T-helper 1 cell treated with Interleukin-12 subunit alpha and Interleukin-12 subunit beta and Interleukin-4 antibody, amounts not matched to agents 30 μg/mL and 1 μg/mL, for 36 hours (primary cell): ENCODE data around the gene DRC3.
"Not testable (repeated sequence)": the region's sequence is repeated elsewhere in the genome, so short reads cannot be mapped to it uniquely, and the experiment has no call there.

ENCODE experiments used
- H3K27ac Mint-ChIP-seq: one replicate; pipeline ENCODE4 v1.8.0; 2021; ENCODE audit warnings: mild to moderate bottlenecking, mixed read lengths
- H3K27me3 Mint-ChIP-seq: one replicate; pipeline ENCODE4 v1.8.0; 2021; ENCODE audit warnings: low read depth, mixed read lengths
- H3K36me3 Mint-ChIP-seq: one replicate; pipeline ENCODE4 v1.8.0; 2021; ENCODE audit warnings: low read depth, mixed read lengths
- H3K4me1 Mint-ChIP-seq: one replicate; pipeline ENCODE4 v1.8.0; 2021; ENCODE audit warnings: low read depth, mixed read lengths
- H3K4me3 Mint-ChIP-seq: one replicate; pipeline ENCODE4 v1.8.0; 2021; ENCODE audit warnings: mild to moderate bottlenecking, moderate library complexity, mixed read lengths
- H3K9me3 Mint-ChIP-seq: one replicate; pipeline ENCODE4 v1.8.0; 2021; ENCODE audit warnings: mixed read lengths

The DRC3 gene

GRCh38 chr17:17987187-17987896 is 14.7 kb downstream of the DRC3 start:
- no peaks in the 10 kb centered on the region for H3K27me3 Mint-ChIP-seq
- H3K36me3 Mint-ChIP-seq = no peaks in the 10 kb centered on the region
- no peak overlapping the region for H3K4me3 Mint-ChIP-seq
- no peaks in the 10 kb centered on the region for H3K4me1 Mint-ChIP-seq
- H3K27ac Mint-ChIP-seq = no peak overlapping the region
- H3K9me3 Mint-ChIP-seq = no peaks in the 10 kb centered on the region

GRCh38 chr17:17987901-17988300 is 15.2 kb downstream of the DRC3 start:
- H3K9me3 Mint-ChIP-seq = no peaks in the 10 kb centered on the region
- H3K36me3 Mint-ChIP-seq = no peaks in the 10 kb centered on the region
- H3K4me3 Mint-ChIP-seq = no peak overlapping the region
- no peak overlapping the region for H3K27ac Mint-ChIP-seq
- no peaks in the 10 kb centered on the region for H3K27me3 Mint-ChIP-seq
- H3K4me1 Mint-ChIP-seq = no peaks in the 10 kb centered on the region

GRCh38 chr17:17988427-17988945 is 15.8 kb downstream of the DRC3 start:
- Mint-ChIP-seq H3K27me3 (no peaks in the 10 kb centered on the region), H3K36me3 (no peaks in the 10 kb centered on the region), H3K27ac (no peak overlapping the region), H3K4me3 (no peak overlapping the region), H3K4me1 (no peaks in the 10 kb centered on the region), H3K9me3 (no peaks in the 10 kb centered on the region)

GRCh38 chr17:17989081-17989480 is 16.4 kb downstream of the DRC3 start:
- Mint-ChIP-seq H3K27ac (no peak overlapping the region), H3K27me3 (no peaks in the 10 kb centered on the region), H3K4me1 (no peaks in the 10 kb centered on the region), H3K9me3 (no peaks in the 10 kb centered on the region), H3K4me3 (no peak overlapping the region), H3K36me3 (no peaks in the 10 kb centered on the region)

GRCh38 chr17:17989618-17990017 is 17.0 kb downstream of the DRC3 start:
- Mint-ChIP-seq H3K4me3 (no peak overlapping the region), H3K9me3 (no peaks in the 10 kb centered on the region), H3K4me1 (no peaks in the 10 kb centered on the region), H3K36me3 (no peaks in the 10 kb centered on the region), H3K27me3 (no peaks in the 10 kb centered on the region), H3K27ac (no peak overlapping the region)

GRCh38 chr17:17990282-17990681 is 17.6 kb downstream of the DRC3 start:
- Mint-ChIP-seq H3K36me3 (no peaks in the 10 kb centered on the region), H3K4me1 (no peaks in the 10 kb centered on the region), H3K4me3 (no peak overlapping the region), H3K27me3 (no peaks in the 10 kb centered on the region), H3K27ac (no peak overlapping the region), H3K9me3 (no peaks in the 10 kb centered on the region)

GRCh38 chr17:17993366-17993765 is 20.7 kb downstream of the DRC3 start:
- Mint-ChIP-seq H3K36me3 (no peaks in the 10 kb centered on the region), H3K4me1 (no peaks in the 10 kb centered on the region), H3K27ac (no peak overlapping the region), H3K27me3 (no peaks in the 10 kb centered on the region), H3K4me3 (no peak overlapping the region), H3K9me3 (no peaks in the 10 kb centered on the region)

- Mint-ChIP-seq H3K4me3 (no peak overlapping the region), H3K36me3 (no peaks in the 10 kb centered on the region), H3K4me1 (no peaks in the 10 kb centered on the region), H3K9me3 (no peaks in the 10 kb centered on the region), H3K27ac (no peak overlapping the region), H3K27me3 (no peaks in the 10 kb centered on the region)
These were observed 21.2 kb downstream of the DRC3 start for GRCh38 chr17:17993852-17994251.

- Mint-ChIP-seq H3K4me3 (no peak overlapping the region), H3K27me3 (no peaks in the 10 kb centered on the region), H3K27ac (no peak overlapping the region), H3K9me3 (no peaks in the 10 kb centered on the region), H3K36me3 (no peaks in the 10 kb centered on the region), H3K4me1 (no peaks in the 10 kb centered on the region)
These were observed 21.8 kb downstream of the DRC3 start for GRCh38 chr17:17994271-17995069.

- not testable (repeated sequence) for H3K9me3 Mint-ChIP-seq, H3K27me3 Mint-ChIP-seq, H3K4me3 Mint-ChIP-seq, H3K36me3 Mint-ChIP-seq, H3K4me1 Mint-ChIP-seq, H3K27ac Mint-ChIP-seq
These were observed 23.2 kb downstream of the DRC3 start for GRCh38 chr17:17995887-17996286.

GRCh38 chr17:17998934-17999333 is 26.3 kb downstream of the DRC3 start:
- Mint-ChIP-seq H3K36me3 (no peaks in the 10 kb centered on the region), H3K4me3 (no peak overlapping the region), H3K4me1 (no peaks in the 10 kb centered on the region), H3K27ac (no peak overlapping the region), H3K27me3 (no peaks in the 10 kb centered on the region), H3K9me3 (no peaks in the 10 kb centered on the region)

- Mint-ChIP-seq H3K4me1 (no peaks in the 10 kb centered on the region), H3K9me3 (no peaks in the 10 kb centered on the region), H3K36me3 (no peaks in the 10 kb centered on the region), H3K27me3 (no peaks in the 10 kb centered on the region), H3K27ac (peak overlapping the region; percentile 21), H3K4me3 (no peak overlapping the region)
These were observed 26.8 kb downstream of the DRC3 start for GRCh38 chr17:17999364-18000029.

- Mint-ChIP-seq H3K27me3 (no peaks in the 10 kb centered on the region), H3K4me3 (no peak overlapping the region), H3K36me3 (no peaks in the 10 kb centered on the region)
These were observed 27.4 kb downstream of the DRC3 start for GRCh38 chr17:18000030-18000408.

GRCh38 chr17:18002171-18002570 is 29.5 kb downstream of the DRC3 start:
- no peaks in the 10 kb centered on the region for H3K36me3 Mint-ChIP-seq
- H3K27ac Mint-ChIP-seq = no peak overlapping the region
- H3K4me1 Mint-ChIP-seq = peaks cover 6% of the 10 kb centered on the region
- no peak overlapping the region for H3K4me3 Mint-ChIP-seq
- no peaks in the 10 kb centered on the region for H3K9me3 Mint-ChIP-seq
- H3K27me3 Mint-ChIP-seq = no peaks in the 10 kb centered on the region

More at GRCh38 chr17:18000030-18000408, 27.4 kb downstream of the DRC3 start:
- Mint-ChIP-seq H3K4me1 (no peaks in the 10 kb centered on the region), H3K27ac (no peak overlapping the region), H3K9me3 (no peaks in the 10 kb centered on the region)

GRCh38 chr17:18004345-18004744 is 31.7 kb downstream of the DRC3 start:
- no peaks in the 10 kb centered on the region for H3K27me3 Mint-ChIP-seq
- H3K36me3 Mint-ChIP-seq = no peaks in the 10 kb centered on the region
- H3K4me1 Mint-ChIP-seq = peaks cover 6% of the 10 kb centered on the region
- no peak overlapping the region for H3K27ac Mint-ChIP-seq
- H3K4me3 Mint-ChIP-seq = no peak overlapping the region
- no peaks in the 10 kb centered on the region for H3K9me3 Mint-ChIP-seq
